GM12873 (cell line): ENCODE data around the gene PRELID1.

Experiments
- CTCF ChIP-seq: IDR thresholded peaks from 2 replicates; pipeline ENCODE4 v1.5.1; 2012; ENCODE audit warnings: low read depth, mild to moderate bottlenecking, moderate library complexity, low read length, control low read depth; ENCODE audit not compliant: insufficient read depth; ENCODE audit errors: missing control alignments

Gene PRELID1

GRCh38 chr5:177300236-177300880 is 3.2 kb upstream of the PRELID1 start:
- no peak for TF ChIP-seq CTCF

GRCh38 chr5:177300951-177301350 is 2.6 kb upstream of the PRELID1 start:
- no peak for TF ChIP-seq CTCF

GRCh38 chr5:177301503-177302165 is 2.0 kb upstream of the PRELID1 start:
- no peak for TF ChIP-seq CTCF

GRCh38 chr5:177302354-177303110 is 1.1 kb upstream of the PRELID1 start:
- TF ChIP-seq CTCF = peak; percentile 48

GRCh38 chr5:177303925-177304391 is 359 bp downstream of the PRELID1 start:
- TF ChIP-seq CTCF = no peak

GRCh38 chr5:177304392-177305119 is 957 bp downstream of the PRELID1 start:
- no peak for TF ChIP-seq CTCF
